A549 (cell line): ENCODE measurements around the gene FAM76A.

Experiments
- POLR2A ChIP-seq: IDR thresholded peaks from 2 replicates; pipeline ENCODE4 v1.6.1; 2012; ENCODE audit warnings: mild to moderate bottlenecking, low read length
- TF ChIP-seq, protein P1 (sequence below): fragments of >200 bp; sonication (Bioruptor Twin); formaldehyde crosslinking; IDR thresholded peaks from 3 replicates; pipeline ENCODE4 v1.5.1; 2016

- TF ChIP-seq POLR2A: no peak
- TF ChIP-seq, protein P1, sequence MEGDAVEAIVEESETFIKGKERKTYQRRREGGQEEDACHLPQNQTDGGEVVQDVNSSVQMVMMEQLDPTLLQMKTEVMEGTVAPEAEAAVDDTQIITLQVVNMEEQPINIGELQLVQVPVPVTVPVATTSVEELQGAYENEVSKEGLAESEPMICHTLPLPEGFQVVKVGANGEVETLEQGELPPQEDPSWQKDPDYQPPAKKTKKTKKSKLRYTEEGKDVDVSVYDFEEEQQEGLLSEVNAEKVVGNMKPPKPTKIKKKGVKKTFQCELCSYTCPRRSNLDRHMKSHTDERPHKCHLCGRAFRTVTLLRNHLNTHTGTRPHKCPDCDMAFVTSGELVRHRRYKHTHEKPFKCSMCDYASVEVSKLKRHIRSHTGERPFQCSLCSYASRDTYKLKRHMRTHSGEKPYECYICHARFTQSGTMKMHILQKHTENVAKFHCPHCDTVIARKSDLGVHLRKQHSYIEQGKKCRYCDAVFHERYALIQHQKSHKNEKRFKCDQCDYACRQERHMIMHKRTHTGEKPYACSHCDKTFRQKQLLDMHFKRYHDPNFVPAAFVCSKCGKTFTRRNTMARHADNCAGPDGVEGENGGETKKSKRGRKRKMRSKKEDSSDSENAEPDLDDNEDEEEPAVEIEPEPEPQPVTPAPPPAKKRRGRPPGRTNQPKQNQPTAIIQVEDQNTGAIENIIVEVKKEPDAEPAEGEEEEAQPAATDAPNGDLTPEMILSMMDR: no peak
Measured at GRCh38 chr1:27744556-27744955, 18.8 kb downstream of the FAM76A start.
